ENCODE results near the gene DNER.

- TF ChIP-seq EZH2 (IDR thresholded peaks at IDR 0.05; ENCODE audit: low read depth), result no peak
- no peak for TF ChIP-seq CTCF (conservative IDR thresholded peaks at IDR 0.05)
Measured at GRCh38 chr2:229488232-229488631, 226.1 kb downstream of the DNER start.
